ENCODE data around the gene TTLL10. TPM values are rescaled to one million over a fixed set of nuclear protein-coding genes. Genes with fewer than 3 reads are reported as not detected.

The TTLL10 gene
- total and polyA plus RNA-seq, 2 donors, result 0.08 TPM; not detected in 1

DNA sequence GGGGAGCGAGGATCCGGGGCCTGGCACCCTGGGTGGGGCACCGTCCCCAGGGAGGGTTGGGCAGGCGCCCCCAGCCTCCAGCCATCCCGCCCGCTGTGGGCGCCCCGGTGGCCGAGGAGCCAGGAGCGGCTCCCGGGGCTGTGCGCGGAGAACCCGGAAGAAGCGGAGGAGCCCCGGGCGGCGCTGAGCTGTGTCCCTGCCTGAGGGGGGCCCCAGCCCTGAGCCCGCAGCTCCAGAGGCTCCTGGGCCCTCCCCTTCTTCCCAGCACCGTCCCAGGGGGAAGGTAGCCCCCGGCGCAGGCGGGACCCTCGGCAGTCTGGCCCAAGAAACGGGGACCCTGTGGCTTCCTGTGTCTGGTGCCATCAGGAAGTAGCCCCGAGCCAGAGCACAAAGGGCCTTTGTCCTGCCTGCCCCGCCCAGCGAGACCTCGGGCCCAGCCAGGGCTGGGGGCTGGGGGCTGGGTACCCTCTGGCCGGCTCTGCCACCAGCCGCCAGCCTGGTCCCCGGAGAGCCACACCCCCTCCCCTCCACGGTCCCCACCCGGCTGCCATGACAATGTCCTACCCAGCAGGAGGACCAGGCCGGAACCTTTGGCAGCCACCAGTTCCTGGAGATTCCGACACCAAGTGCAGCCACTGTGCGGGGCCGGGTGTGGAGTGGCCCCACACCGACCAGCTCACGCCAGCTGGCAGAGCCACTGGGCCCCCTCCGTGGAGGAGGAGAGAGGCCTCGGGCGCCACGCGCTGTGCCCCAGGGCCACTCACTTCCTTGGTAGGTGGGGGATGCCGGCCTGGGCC lies 15.6 kb upstream of the TTLL10 start:
- Histone ChIP-seq H3K4me3 (ENCODE audit: low read depth, low read length) (peak overlapping the region; percentile 48), H3K4me1 (ENCODE audit: insufficient read depth) (peaks cover 4% of the 10 kb centered on the region), H3K27ac (ENCODE audit: low read depth) (peak overlapping the region; percentile 97), H3K36me3 (ENCODE audit: insufficient read depth) (no peaks in the 10 kb centered on the region)
- 16% methylated on average over 46 of the region's 46 CpGs for WGBS
- DNase-seq (ENCODE audit: extremely low spot score), result no peak

DNA sequence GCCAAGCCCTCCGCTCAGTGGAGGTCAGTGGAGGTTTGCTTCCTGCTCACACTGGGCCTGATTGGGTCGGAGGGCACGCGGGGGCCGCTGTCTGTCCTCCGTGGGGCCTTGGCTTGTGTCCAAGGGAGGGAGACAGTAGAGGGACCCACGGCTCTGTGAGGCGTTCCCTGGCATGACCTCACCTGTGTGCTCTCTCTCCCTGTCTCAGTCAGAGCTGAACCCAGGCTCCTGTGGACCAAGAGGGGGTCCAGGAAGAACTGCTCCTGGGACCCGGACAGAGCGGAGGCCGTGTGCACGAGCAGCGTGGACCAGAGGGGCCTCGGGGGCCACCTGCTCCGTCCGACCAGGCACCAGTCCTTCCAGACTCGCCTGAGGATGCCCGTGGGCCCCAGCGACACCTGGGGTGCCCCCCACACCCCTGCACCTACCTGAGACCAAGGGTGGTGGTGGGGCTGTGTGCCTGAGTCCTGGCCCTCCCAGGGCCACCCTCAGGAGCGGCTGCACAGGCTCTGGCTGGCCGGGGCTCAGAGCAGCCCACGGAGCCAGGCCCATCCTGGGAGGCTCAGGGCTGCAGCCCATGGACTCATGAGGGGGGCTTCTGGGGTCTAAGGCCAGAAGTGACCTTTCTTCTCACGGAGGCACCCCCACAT lies 13.3 kb upstream of the TTLL10 start:
- 90% methylated on average over 23 of the region's 23 CpGs for WGBS
- Histone ChIP-seq H3K4me3 (ENCODE audit: low read depth, low read length) (no peak overlapping the region), H3K36me3 (ENCODE audit: insufficient read depth) (no peaks in the 10 kb centered on the region), H3K4me1 (ENCODE audit: insufficient read depth) (peaks cover 4% of the 10 kb centered on the region), H3K27ac (ENCODE audit: low read depth) (no peak overlapping the region)
- no peak for DNase-seq (ENCODE audit: extremely low spot score)

DNA sequence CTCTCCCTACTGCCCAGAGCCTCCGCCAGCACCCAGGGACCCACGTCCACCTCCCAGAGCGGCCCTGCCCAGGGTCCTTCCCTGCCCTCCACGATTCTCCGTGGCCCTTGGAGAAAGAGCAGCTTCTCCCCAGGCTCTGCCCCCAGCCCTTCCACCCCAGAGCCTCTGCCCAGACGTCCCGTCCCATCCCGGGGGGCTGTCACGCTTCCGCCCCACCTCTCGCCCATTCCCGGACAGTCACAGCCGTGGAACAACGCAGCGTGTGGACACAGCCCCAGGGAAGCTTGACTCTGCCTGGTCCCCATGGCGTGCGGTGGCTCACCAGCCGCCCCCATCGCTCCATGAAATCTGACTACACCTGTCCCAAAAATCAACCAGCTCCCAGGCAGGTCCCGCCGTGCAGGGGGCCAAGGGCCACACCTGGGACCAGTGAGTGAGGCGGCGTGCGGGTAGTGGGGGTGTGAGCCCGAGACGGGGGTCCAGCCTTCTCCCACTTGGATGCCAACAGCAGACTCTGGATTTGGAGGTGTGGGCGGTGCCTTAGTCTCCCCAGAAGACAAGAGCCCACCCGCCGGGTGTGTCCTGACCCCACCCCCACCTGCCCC lies 12.5 kb upstream of the TTLL10 start:
- H3K27ac ChIP-seq (ENCODE audit: low read depth), result no peak overlapping the region
- WGBS, result 89% methylated on average over 29 of the region's 29 CpGs
- H3K36me3 ChIP-seq (ENCODE audit: insufficient read depth), result no peaks in the 10 kb centered on the region
- H3K4me3 ChIP-seq (ENCODE audit: low read depth, low read length), result no peak overlapping the region
- peaks cover 4% of the 10 kb centered on the region for H3K4me1 ChIP-seq (ENCODE audit: insufficient read depth)
- no peak for DNase-seq (ENCODE audit: extremely low spot score)

DNA sequence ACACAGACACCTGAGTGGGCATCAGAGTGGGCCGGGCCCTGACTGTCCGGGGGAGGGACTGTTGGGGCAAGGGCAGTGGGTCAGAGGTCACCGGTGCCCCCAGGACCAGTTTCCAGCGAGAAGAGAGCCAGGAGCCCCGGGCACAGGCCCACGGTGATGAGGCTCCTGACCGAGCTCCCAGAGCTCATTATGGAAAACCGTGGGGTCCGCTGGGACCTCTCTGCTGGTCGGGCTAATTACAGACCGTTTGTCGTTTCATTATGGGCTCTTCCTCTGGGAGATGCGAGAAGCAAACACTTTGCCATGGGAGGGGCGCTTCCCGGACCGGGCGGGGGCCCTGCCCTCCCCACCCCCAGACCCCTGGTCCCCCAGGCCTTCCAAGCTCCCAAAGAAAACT lies 12.0 kb upstream of the TTLL10 start:
- 52% methylated on average over 17 of the region's 17 CpGs for WGBS
- H3K4me3 ChIP-seq (ENCODE audit: low read depth, low read length), result no peak overlapping the region
- no peak for DNase-seq (ENCODE audit: extremely low spot score)
- no peaks in the 10 kb centered on the region for H3K36me3 ChIP-seq (ENCODE audit: insufficient read depth)
- H3K27ac ChIP-seq (ENCODE audit: low read depth), result no peak overlapping the region
- H3K4me1 ChIP-seq (ENCODE audit: insufficient read depth), result peaks cover 4% of the 10 kb centered on the region

DNA sequence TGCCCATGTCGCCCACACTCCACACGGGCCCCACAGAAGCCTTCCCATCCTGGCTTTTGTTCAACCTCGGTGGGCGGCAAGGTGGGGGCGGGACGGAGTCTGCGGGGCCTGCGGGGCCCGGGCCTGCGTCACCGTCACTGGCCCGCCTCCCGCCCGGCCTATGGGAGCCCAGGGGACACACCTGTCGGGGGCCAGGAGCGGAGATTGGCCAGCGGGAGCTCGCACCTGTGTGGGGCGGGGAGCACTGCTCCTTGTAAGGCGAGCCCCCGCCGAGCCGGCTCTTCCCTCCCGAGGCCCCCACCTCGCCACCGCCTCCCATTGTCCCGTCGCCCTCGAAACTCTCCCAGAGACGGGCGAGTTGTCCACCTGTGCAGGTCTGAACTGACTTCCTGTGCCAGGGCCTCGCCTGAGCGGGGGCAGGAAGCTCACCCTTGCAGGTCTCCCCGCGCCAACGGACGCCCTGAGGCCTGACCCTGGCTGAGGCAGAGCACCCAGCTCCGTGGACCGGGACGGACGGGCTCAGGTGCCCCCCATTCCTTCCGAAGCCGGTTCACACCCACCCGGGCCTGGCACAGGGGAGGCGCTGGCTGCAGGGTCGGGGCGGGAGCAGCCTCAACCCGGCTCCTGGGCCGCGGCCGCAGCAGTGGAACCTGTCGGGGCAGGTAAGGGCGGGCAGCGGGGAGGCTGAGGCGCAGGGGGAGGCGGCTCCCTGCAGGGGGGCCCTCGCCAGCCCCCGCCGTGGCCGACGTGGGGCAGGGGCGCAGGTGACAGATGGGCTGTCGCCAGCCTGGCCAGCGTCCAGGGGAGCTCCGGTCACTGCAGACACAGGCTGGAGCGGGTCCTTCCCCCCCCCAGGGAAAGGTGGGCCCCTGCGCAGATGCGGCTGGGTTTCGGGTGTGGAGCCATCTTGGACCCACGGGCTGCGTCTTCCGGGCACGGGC lies 10.8 kb upstream of the TTLL10 start:
- Histone ChIP-seq H3K27ac (ENCODE audit: low read depth) (peak overlapping the region; percentile 59), H3K4me3 (ENCODE audit: low read depth, low read length) (peak overlapping the region; percentile 38), H3K4me1 (ENCODE audit: insufficient read depth) (peaks cover 4% of the 10 kb centered on the region), H3K36me3 (ENCODE audit: insufficient read depth) (no peaks in the 10 kb centered on the region)
- WGBS, result 66% methylated on average over 73 of the region's 73 CpGs
- no peak for DNase-seq (ENCODE audit: extremely low spot score)

DNA sequence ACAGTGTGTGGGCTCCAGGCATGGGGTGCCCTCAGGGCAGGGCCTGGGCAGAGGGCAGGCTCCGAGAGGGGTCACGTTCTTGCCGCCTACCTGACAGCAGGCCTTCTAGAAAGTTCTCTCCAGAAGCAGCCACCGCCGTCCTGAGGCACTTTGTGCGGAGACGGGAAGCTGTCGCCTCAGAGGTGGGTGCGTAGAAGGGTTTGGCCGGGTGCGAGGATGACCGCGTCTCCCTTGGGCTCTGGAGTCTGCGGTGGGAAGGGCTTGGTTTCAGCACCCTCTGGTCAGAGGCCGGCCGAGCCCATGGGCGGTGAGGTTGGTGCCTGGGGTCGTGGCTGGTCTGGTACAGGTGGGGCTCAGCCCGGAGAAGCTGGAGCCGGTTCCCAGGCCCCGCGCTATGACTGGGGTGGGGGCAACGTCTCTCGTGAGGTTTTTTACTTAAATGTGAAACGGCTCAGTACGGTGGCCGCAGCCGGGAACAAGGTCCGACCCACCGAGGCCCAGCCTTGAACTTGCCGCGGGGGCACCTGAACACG lies 10.1 kb upstream of the TTLL10 start:
- no peak for DNase-seq (ENCODE audit: extremely low spot score)
- H3K4me3 ChIP-seq (ENCODE audit: low read depth, low read length), result peak overlapping the region; percentile 38
- no peaks in the 10 kb centered on the region for H3K36me3 ChIP-seq (ENCODE audit: insufficient read depth)
- peaks cover under 1% of the 10 kb centered on the region for H3K4me1 ChIP-seq (ENCODE audit: insufficient read depth)
- H3K27ac ChIP-seq (ENCODE audit: low read depth), result peak overlapping the region; percentile 12
- 82% methylated on average over 33 of the region's 33 CpGs for WGBS

DNA sequence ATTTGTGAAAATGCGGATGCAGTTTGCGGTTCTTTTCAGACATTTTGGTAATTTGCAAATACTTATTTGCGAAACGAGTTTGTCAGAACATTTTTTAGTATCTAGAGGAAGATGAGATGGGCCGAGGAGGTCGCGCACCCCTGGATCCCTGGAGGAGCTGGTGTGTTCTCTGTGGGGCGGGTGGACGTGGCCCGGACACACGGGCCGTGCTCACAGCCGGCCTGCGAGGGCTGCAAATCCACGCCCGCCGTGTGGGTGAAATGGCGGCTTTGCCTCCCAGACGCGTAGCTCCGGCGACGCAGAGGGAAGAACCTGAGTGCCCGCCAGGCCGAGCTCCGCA lies 9.3 kb upstream of the TTLL10 start:
- 57% methylated on average over 26 of the region's 26 CpGs for WGBS
- Histone ChIP-seq H3K4me1 (ENCODE audit: insufficient read depth) (no peaks in the 10 kb centered on the region), H3K4me3 (ENCODE audit: low read depth, low read length) (no peak overlapping the region), H3K36me3 (ENCODE audit: insufficient read depth) (no peaks in the 10 kb centered on the region), H3K27ac (ENCODE audit: low read depth) (no peak overlapping the region)
- no peak for DNase-seq (ENCODE audit: extremely low spot score)

DNA sequence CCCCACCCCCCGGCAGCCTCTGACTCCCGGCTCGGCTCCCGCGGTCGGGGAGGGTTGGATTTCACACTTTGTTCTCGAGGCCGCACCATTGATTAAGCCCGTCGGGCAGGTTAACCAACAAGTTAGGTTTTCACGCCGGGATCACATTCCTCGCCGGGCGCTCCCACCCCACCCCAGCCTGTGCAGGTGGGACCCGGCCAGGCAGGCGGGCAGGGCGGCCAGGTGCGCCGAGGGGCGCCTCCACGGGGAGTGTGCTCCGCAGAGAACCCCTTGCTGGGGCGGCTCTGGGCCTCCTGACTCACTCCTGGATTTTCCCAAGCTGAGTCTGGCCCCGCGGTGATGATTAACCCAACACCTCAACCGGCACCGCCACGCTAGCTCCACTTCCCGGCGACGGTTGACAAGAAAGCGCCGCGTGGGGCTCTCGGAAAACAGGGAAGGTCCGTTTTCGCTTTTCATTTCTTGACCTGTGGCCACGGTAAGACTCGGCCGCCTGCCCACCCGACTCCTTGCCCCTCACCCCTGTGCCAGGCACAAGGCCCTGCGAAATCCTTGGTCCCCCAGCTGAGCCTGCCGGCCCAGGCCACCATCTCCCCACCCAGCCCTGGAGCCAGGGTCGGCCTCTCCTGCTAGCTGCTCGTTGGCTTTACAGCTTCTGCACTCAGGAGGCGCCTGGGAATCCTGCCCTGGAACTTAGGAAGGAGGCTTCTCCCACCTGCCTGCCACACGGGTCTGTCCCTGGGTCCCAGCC lies 8.8 kb upstream of the TTLL10 start:
- Histone ChIP-seq H3K4me1 (ENCODE audit: insufficient read depth) (no peaks in the 10 kb centered on the region), H3K36me3 (ENCODE audit: insufficient read depth) (no peaks in the 10 kb centered on the region), H3K4me3 (ENCODE audit: low read depth, low read length) (no peak overlapping the region), H3K27ac (ENCODE audit: low read depth) (peak overlapping the region; percentile 42)
- 56% methylated on average over 48 of the region's 48 CpGs for WGBS
- DNase-seq (ENCODE audit: extremely low spot score), result no peak

DNA sequence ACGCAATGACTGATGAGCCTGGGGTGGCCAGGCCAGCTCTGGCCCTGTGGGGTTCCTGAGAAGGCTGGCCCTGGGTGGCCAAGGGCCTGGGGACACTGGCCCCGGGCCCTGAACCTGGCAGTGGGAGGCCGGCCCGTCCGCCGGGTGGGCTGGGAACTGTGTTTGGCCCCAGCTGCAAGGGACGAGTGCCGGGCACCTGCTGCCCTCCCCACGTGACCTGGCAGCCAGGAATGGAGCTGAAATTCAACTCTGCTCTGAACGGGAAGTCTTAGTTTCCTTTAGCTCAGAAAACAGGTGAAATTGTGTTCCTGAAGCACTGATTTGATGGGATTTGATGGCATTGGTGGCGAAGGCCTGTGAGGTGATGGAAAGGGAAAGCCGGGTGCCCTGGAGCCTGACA lies 8.2 kb upstream of the TTLL10 start:
- Histone ChIP-seq H3K27ac (ENCODE audit: low read depth) (peak overlapping the region; percentile 42), H3K4me3 (ENCODE audit: low read depth, low read length) (no peak overlapping the region), H3K36me3 (ENCODE audit: insufficient read depth) (no peaks in the 10 kb centered on the region), H3K4me1 (ENCODE audit: insufficient read depth) (no peaks in the 10 kb centered on the region)
- DNase-seq (ENCODE audit: extremely low spot score), result no peak
- 76% methylated on average over 12 of the region's 12 CpGs for WGBS

DNA sequence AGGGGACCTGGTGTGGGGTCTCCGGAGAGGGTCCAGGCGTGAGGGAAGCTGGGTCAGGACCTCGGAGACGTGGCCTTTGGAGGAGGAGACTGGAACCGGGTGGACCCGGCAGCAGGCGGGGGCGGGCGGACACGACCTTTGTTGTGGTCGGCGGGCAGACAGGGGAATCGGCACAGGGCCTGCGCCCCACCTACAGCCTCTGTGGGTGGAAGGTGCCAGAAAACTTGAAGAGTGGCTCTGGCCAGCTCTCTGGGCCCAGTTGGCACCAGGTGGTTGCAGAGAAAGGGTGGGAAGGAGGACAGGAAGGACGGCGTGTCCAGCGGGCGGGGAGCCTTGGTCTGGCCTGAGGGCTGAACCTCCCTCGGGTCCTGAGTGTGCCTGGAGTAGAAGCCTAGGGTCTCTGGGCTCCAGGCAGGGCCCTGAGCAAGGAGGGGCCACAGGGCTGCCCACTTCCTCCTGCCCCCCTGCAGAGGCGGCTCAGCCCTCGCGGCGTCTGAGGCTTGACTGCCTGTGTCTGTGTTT lies 7.7 kb upstream of the TTLL10 start:
- Histone ChIP-seq H3K4me3 (ENCODE audit: low read depth, low read length) (no peak overlapping the region), H3K27ac (ENCODE audit: low read depth) (peak overlapping the region; percentile 2), H3K36me3 (ENCODE audit: insufficient read depth) (no peaks in the 10 kb centered on the region), H3K4me1 (ENCODE audit: insufficient read depth) (no peaks in the 10 kb centered on the region)
- DNase-seq (ENCODE audit: extremely low spot score), result no peak
- 59% methylated on average over 23 of the region's 23 CpGs for WGBS

DNA sequence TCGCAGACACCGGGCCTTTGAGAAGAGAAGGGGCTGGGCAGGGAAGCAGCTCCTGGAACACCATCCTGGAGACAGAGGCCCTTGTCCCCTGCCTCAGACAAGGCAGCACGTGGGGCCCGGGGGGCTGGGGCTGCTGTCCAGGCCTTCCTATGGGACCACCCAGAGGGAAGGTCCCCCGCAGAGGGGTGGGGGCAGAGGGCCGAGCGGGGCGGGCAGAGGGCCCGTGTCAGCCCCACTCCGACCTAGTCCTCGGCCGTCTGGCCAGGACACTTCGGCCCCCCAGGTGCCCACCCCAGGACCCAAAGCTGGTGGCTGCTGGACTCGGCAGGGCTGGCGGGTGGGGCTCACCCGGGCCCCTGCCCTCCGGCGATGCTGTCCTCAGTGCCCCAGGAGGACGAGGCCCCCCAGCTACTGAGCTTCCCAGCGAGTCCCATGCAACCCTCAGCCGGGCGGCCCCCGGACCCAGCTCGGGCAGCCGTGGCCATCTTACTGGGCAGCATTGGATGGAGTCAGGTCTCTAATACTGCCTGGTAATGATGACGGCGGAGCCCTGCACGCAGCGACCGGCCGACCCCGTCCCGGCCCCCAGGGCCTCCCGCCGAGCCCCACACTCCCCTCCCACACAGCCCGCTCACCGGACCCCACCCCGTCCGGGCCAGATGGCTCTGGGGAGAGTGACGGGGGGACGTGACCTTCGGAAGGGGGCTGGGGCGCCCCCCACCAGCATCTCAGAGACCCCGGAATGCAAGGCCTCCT lies 6.9 kb upstream of the TTLL10 start:
- WGBS, result 62% methylated on average over 44 of the region's 44 CpGs
- no peak overlapping the region for H3K4me3 ChIP-seq (ENCODE audit: low read depth, low read length)
- no peaks in the 10 kb centered on the region for H3K4me1 ChIP-seq (ENCODE audit: insufficient read depth)
- no peak for DNase-seq (ENCODE audit: extremely low spot score)
- H3K36me3 ChIP-seq (ENCODE audit: insufficient read depth), result no peaks in the 10 kb centered on the region
- no peak overlapping the region for H3K27ac ChIP-seq (ENCODE audit: low read depth)

DNA sequence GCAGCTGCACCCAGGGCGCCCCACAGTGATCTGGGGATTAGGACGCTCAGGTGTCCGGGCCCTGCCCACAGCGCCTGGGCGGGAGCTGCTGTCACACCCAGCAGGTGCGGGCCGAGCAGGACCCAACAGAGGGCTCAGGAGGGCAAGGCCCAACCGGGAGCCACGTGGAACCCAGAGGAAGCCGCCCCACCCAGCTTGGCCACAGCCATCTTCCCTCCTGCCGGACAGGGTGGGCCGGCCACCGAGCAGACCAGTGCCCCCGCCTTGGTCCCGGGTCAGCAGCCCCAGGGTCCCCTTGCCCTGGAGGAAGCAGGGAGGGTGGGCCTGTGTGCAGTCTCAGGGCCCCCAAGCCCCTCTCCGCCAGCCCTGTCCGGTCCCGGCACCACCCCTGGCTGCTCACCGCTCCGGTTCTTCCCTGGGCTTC lies 6.3 kb upstream of the TTLL10 start:
- DNase-seq (ENCODE audit: extremely low spot score), result no peak
- Histone ChIP-seq H3K36me3 (ENCODE audit: insufficient read depth) (no peaks in the 10 kb centered on the region), H3K27ac (ENCODE audit: low read depth) (no peak overlapping the region), H3K4me3 (ENCODE audit: low read depth, low read length) (no peak overlapping the region), H3K4me1 (ENCODE audit: insufficient read depth) (no peaks in the 10 kb centered on the region)
- WGBS, result 71% methylated on average over 20 of the region's 20 CpGs

All from urinary bladder (tissue), 4 donors.